ENCODE data around the gene NSUN2.

DNA sequence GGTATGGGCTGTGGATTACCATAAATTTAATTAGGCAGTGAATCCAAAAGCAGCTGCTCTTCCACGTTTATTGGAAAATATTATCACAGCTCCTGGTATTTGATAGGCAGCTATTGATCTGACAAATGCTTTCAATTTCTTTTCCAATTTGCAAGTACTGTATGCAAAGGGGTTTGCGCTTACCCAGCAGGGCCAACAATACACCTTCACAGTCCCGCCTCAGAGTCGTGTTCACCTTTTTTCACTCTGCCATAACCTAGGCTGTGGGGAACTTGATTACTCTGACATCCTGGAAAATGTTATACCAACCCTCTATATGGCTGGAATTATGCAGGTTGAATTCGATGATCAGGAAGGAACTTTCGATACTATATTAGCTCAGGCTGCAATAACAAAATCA lies 48.1 kb upstream of the NSUN2 start:
- no peak for TF ChIP-seq CTCF (conservative IDR thresholded peaks at IDR 0.05; ENCODE audit: low read depth, low read length)
- TF ChIP-seq POLR2A (IDR thresholded peaks at IDR 0.05; ENCODE audit: low read depth, low read length) = no peak
- TF ChIP-seq, protein P1, sequence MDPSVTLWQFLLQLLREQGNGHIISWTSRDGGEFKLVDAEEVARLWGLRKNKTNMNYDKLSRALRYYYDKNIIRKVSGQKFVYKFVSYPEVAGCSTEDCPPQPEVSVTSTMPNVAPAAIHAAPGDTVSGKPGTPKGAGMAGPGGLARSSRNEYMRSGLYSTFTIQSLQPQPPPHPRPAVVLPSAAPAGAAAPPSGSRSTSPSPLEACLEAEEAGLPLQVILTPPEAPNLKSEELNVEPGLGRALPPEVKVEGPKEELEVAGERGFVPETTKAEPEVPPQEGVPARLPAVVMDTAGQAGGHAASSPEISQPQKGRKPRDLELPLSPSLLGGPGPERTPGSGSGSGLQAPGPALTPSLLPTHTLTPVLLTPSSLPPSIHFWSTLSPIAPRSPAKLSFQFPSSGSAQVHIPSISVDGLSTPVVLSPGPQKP (IDR thresholded peaks at IDR 0.05; ENCODE audit: borderline replicate concordance, low read depth, low read length) = no peak
- TF ChIP-seq MAFK (IDR thresholded peaks at IDR 0.05; ENCODE audit: low read depth, low read length) = no peak
- no peak for TF ChIP-seq RFX5 (IDR thresholded peaks at IDR 0.05; ENCODE audit: low read depth, low read length)
- no peak for TF ChIP-seq MXI1 (IDR thresholded peaks at IDR 0.05; ENCODE audit: borderline replicate concordance, low read depth, low read length)
- no peak for TF ChIP-seq RCOR1 (IDR thresholded peaks at IDR 0.05; ENCODE audit: insufficient replicate concordance, low read length)
- no peak for TF ChIP-seq RAD21 (IDR thresholded peaks at IDR 0.05; ENCODE audit: low read length)
- TF ChIP-seq CEBPB (IDR thresholded peaks at IDR 0.05; ENCODE audit: low read depth, low read length) = no peak
- TF ChIP-seq CHD1 (IDR thresholded peaks at IDR 0.05; ENCODE audit: low read depth, low read length) = no peak
- TF ChIP-seq USF2 (IDR thresholded peaks at IDR 0.05; ENCODE audit: low read depth, low read length) = no peak
- TF ChIP-seq SMC3 (IDR thresholded peaks at IDR 0.05; ENCODE audit: low read depth, low read length) = no peak
- no peak for TF ChIP-seq BHLHE40 (IDR thresholded peaks at IDR 0.05; ENCODE audit: low read depth, low read length)
